PC-3 (cell line): ENCODE measurements around the gene NOP14.

Experiments used
- CTCF ChIP-seq: fragments of 300-600 bp; sonication (generic); conservative IDR thresholded peaks from 2 replicates; pipeline ENCODE4 v1.5.1; 2017; ENCODE audit warnings: antibody characterized with exemption, low read depth, mild to moderate bottlenecking, low read length
- EZH2phosphoT487 ChIP-seq: fragments of 300-600 bp; sonication (generic); IDR thresholded peaks from 2 replicates; pipeline ENCODE4 v1.6.1; 2018; ENCODE audit warnings: mild to moderate bottlenecking, antibody characterized with exemption, low read length, borderline replicate concordance

GRCh38 chr4:3010577-3010976, 47.4 kb upstream of the NOP14 start:
- TF ChIP-seq CTCF (no peak), EZH2phosphoT487 (no peak)
